ENCODE data around the gene TMEM53. TPM values are rescaled to one million over a fixed set of nuclear protein-coding genes. Genes with fewer than 3 reads are reported as not detected.

TMEM53 gene
- total RNA-seq, 1 experiment from 2014 or later = 6.2 TPM

DNA sequence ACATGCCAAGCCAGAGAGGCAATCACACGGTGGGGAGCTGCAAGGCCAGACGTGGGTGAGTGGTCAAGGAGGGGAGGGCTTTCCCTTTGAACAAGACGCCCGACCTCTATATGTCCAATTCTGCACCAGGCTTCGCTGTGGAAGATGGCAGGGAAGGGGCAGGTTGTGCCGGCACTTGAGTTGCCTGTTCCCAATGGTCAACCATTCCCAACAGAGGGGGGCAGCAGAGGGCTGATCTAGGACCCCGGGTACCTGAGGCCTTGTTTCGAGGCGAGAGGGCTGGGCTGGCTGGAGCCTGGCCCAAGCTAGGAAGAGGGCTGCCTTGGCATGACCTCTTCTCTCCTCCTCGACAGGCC is 64.9 kb downstream of the TMEM53 start:
- no peaks in the 10 kb centered on the region for H3K23me2 ChIP-seq (ENCODE audit: insufficient read length, low read depth, low read length, poor library complexity, severe bottlenecking)
- peak; percentile 88 for DNase-seq
- no peak overlapping the region for H4K91ac ChIP-seq (ENCODE audit: insufficient read length, low read depth, low read length)
- no peak overlapping the region for H3K14ac ChIP-seq (ENCODE audit: insufficient read depth, low read length)
- no peak overlapping the region for H3K23ac ChIP-seq (ENCODE audit: insufficient read length, low read depth, low read length)
- no peak overlapping the region for H3K4ac ChIP-seq (ENCODE audit: low read depth, low read length)
- no peak overlapping the region for H3K56ac ChIP-seq (ENCODE audit: insufficient read length, low read depth, low read length)
- TF ChIP-seq, protein P1, sequence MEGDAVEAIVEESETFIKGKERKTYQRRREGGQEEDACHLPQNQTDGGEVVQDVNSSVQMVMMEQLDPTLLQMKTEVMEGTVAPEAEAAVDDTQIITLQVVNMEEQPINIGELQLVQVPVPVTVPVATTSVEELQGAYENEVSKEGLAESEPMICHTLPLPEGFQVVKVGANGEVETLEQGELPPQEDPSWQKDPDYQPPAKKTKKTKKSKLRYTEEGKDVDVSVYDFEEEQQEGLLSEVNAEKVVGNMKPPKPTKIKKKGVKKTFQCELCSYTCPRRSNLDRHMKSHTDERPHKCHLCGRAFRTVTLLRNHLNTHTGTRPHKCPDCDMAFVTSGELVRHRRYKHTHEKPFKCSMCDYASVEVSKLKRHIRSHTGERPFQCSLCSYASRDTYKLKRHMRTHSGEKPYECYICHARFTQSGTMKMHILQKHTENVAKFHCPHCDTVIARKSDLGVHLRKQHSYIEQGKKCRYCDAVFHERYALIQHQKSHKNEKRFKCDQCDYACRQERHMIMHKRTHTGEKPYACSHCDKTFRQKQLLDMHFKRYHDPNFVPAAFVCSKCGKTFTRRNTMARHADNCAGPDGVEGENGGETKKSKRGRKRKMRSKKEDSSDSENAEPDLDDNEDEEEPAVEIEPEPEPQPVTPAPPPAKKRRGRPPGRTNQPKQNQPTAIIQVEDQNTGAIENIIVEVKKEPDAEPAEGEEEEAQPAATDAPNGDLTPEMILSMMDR (conservative IDR thresholded peaks at IDR 0.05) = peak; percentile 81
- Mint-ChIP-seq H3K27ac (no peak overlapping the region), H3K36me3 (ENCODE audit: insufficient read depth in 1 of 3, low read depth in 3 of 3) (peaks cover 0 to 2% (median 0%) of the 10 kb centered on the region in 3 experiments; a peak in 2 of 7 replicates), H3K27me3 (ENCODE audit: low read depth) (peaks cover 15% of the 10 kb centered on the region), H3K9me3 (peaks cover 0 to 3% of the 10 kb centered on the region in 2 experiments; a peak in 1 of 5 replicates), H3K4me1 (peaks cover 10 to 19% of the 10 kb centered on the region in 2 experiments; a peak in 3 of 4 replicates), H3K4me3 (no peak overlapping the region)
- H2AK5ac ChIP-seq (ENCODE audit: insufficient read length, low read length) = no peak overlapping the region
- no peak overlapping the region for H3T11ph ChIP-seq (ENCODE audit: low read length)
- H2BK12ac ChIP-seq (ENCODE audit: insufficient read length, low read depth, low read length) = no peak overlapping the region
- H4K5ac ChIP-seq (ENCODE audit: insufficient read length, low read depth, low read length) = peak overlapping the region; percentile 53
- no peaks in the 10 kb centered on the region for H3K27me3 ChIP-seq (ENCODE audit: insufficient read depth, low read length)
- H3K18ac ChIP-seq (ENCODE audit: insufficient read length, low read depth, low read length) = no peak overlapping the region
- WGBS (ENCODE audit: extremely low coverage, insufficient read length, low lambda C conversion rate) = no CpG with 5 or more reads among the region's 10 CpGs
- no peak overlapping the region for H3K4me2 ChIP-seq (ENCODE audit: insufficient read depth, insufficient read length, low read length)
- no peak overlapping the region for H4K8ac ChIP-seq (replicated peaks; ENCODE audit: insufficient read length, low read depth, low read length)
- H3K79me2 ChIP-seq (ENCODE audit: insufficient read depth, low read length) = no peaks in the 10 kb centered on the region
- no peaks in the 10 kb centered on the region for H3K79me1 ChIP-seq (ENCODE audit: insufficient read depth, low read depth, low read length, poor library complexity, severe bottlenecking)
- H4K20me1 ChIP-seq (ENCODE audit: control insufficient read depth, insufficient read depth, insufficient read length) = no peaks in the 10 kb centered on the region
- H2BK120ac ChIP-seq (ENCODE audit: low read depth, low read length, poor library complexity, severe bottlenecking) = no peak overlapping the region
- no peak overlapping the region for H2BK5ac ChIP-seq (ENCODE audit: insufficient read length, low read length)
- no peak overlapping the region for H3K27ac ChIP-seq (ENCODE audit: insufficient read length, low read depth, low read length)
- no peak overlapping the region for H2BK15ac ChIP-seq (ENCODE audit: low read depth, low read length)
- no peak overlapping the region for H3K9ac ChIP-seq (ENCODE audit: extremely low read depth, insufficient read length, low read length)
- peaks cover 2% of the 10 kb centered on the region; the same call in 1 of the 2 replicates for H3K4me1 ChIP-seq (ENCODE audit: insufficient read depth, low read length)
- no peak overlapping the region for H2AFZ ChIP-seq (ENCODE audit: low read length)
- H2BK20ac ChIP-seq (ENCODE audit: low read depth, low read length, poor library complexity, severe bottlenecking) = no peak overlapping the region
- H3K9me3 ChIP-seq (ENCODE audit: control insufficient read depth, low read depth, low read length) = no peaks in the 10 kb centered on the region
